AG10803 (cell line): ENCODE results near the gene DNAJC15.

Source experiments
- DNase-seq: peaks from one replicate; pipeline ENCODE4 v3.0.0; 2010; ENCODE audit warnings: low read depth
- H3K4me3 ChIP-seq: 2 replicates; pipeline ENCODE4 v1.5.1; 2011; ENCODE audit warnings: mild to moderate bottlenecking, low read length, control low read depth
- TF ChIP-seq, protein P1 (sequence below): conservative IDR thresholded peaks from 2 replicates; pipeline ENCODE4 v1.5.1; 2011; ENCODE audit warnings: mild to moderate bottlenecking, low read length, control low read depth, inconsistent platforms

Gene DNAJC15

DNA sequence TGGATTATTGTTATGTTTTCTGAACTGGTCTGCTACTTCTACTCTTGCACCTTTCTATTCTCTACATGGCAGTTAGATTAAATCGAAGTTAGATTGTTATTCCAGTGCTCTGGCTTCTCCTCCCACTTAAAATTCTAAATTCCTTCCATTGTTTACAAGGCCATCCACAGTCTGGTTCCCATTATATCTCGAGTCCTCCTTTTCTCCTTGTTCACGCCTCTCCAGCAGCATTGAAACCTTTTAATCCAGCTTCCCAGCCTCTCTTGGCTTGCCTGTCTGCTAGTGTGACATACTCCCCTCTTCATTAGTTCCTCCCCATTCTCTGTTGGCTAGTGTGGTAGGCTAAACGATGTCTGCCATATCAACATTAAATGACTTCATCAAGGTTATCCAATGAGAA, 54.5 kb downstream of the DNAJC15 start:
- TF ChIP-seq, protein P1, sequence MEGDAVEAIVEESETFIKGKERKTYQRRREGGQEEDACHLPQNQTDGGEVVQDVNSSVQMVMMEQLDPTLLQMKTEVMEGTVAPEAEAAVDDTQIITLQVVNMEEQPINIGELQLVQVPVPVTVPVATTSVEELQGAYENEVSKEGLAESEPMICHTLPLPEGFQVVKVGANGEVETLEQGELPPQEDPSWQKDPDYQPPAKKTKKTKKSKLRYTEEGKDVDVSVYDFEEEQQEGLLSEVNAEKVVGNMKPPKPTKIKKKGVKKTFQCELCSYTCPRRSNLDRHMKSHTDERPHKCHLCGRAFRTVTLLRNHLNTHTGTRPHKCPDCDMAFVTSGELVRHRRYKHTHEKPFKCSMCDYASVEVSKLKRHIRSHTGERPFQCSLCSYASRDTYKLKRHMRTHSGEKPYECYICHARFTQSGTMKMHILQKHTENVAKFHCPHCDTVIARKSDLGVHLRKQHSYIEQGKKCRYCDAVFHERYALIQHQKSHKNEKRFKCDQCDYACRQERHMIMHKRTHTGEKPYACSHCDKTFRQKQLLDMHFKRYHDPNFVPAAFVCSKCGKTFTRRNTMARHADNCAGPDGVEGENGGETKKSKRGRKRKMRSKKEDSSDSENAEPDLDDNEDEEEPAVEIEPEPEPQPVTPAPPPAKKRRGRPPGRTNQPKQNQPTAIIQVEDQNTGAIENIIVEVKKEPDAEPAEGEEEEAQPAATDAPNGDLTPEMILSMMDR: no peak
- DNase-seq: peak; percentile 40
- no peak overlapping the region for H3K4me3 ChIP-seq

DNA sequence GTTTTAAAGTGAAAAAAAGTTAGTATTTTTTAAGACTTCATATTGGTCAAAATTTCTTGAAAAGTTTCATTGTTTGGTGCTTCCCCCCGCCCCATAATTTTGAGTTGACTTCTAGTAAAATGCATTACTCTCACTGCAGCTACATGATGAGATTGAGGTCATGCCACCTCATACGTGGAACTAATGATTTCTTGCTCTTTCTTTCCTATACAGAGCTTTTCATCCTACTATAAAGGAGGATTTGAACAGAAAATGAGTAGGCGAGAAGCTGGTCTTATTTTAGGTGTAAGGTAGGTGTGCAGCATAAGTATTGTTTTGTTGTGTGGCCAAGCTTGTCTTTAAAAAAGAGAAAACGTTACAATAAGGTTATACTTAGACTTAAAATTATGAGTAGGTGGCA, 55.0 kb downstream of the DNAJC15 start:
- no peak overlapping the region for H3K4me3 ChIP-seq
- no peak for DNase-seq
- TF ChIP-seq, protein P1: no peak

DNA sequence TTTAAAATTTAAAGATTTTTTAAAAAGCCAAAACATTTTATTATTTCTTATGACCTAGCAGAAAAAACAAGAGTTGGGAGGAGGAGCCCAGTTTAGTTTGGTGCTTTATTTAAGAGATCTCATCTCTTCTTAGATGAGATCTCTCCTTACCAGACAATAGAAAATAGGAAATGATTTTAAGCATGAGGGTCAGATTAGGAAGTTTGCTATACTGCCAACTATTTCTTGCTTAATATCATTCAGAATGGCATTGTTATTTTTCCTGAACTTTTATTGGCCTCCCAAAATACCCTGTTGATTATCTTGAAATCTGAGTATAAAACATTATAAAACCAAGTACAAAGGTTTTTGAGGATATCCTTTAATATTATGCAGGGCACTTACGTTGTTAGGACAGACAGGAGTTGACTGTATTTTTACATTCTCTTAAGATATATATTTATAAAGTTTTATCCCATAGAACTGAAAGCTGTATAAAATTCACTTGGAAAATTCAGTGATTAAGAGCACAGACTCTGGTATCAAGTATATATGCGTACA, 56.1 kb downstream of the DNAJC15 start:
- H3K4me3 ChIP-seq: no peak overlapping the region
- TF ChIP-seq, protein P1: no peak
- no peak for DNase-seq

DNA sequence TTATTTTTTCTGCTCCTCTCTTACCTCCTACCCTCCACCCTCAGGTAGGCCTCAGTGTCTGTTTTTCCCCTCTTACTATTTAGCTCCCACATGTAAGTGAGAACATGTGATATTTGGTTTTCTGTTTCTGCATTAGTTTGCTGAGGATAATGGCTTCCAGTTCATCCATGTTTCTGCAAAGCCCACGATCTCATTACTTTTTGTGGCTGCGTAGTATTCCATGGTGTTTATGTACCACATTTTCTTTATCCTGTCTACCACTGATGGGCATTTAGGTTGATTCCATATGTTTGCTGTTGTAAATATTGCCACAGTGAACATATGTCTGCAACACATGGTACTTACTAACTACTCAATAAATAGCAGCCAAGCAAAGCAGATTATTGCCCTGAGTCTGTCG, 56.8 kb downstream of the DNAJC15 start:
- DNase-seq: no peak
- H3K4me3 ChIP-seq: no peak overlapping the region
- TF ChIP-seq, protein P1: no peak

DNA sequence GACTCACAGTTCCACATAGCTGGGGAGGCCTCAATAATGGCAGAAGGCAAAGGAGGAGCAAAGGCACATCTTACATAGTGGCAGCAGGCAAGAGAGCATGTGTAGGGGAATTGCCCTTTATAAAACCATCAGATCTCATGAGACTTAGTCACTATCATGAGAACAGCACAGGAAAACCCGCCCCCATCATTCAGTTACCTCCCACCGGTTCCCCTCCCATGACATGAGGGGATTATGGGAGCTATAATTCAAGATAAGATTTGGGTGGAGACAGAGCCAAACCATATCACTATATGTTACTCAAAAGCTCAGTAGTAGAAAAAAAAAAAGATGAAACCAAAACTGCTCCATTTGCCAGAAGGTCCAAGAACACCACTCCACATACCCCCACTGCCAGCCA, 58.5 kb downstream of the DNAJC15 start:
- TF ChIP-seq, protein P1: no peak
- DNase-seq: no peak
- no peak overlapping the region for H3K4me3 ChIP-seq

DNA sequence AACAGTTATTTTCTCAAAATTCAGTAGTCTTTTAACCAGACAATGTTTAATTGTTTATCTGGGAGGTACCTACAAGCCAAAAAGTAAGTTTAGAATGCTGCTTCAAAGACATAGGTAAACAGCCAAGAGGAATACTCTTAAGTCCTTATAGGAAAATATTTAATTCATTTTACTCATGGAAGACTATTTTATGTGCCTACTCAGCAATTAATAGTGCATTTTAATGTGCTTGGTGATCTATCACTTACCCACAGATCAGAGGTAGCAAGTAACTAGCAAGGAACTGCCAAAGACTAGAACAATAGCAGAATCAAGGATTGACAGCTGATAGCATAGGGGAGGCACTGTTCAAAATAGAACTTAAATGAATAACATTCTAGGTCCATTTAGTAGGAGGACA, 60.4 kb downstream of the DNAJC15 start:
- TF ChIP-seq, protein P1: no peak
- DNase-seq: no peak
- no peak overlapping the region for H3K4me3 ChIP-seq

DNA sequence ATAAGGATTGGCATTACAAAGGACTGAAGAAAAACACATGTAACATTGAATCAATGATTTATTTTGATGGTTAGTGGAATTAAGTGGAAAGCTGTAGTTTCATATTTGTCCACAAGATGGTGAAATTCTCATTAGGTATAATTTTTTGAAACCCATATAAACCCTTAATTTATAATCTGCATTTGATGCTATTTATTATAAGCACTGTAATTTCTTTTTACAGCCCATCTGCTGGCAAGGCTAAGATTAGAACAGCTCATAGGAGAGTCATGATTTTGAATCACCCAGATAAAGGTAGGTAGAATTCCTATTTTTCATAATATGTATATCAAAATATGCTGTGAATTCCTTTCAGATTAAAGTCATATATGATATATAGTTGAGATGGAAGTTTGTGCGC, 62.2 kb downstream of the DNAJC15 start:
- DNase-seq: peak; percentile 55
- no peak overlapping the region for H3K4me3 ChIP-seq
- TF ChIP-seq, protein P1: peak; percentile 62
